SK-N-SH (cell line): ENCODE measurements around the gene RFK. TPM values are rescaled to one million over a fixed set of nuclear protein-coding genes. Genes with fewer than 3 reads are reported as not detected.

Experiments used
- CTCF ChIA-PET: fragments of 300-600, 350-600 bp; formaldehyde crosslinking; extraction: SDS; loops from one replicate; lab custom pipeline; 2021; lab: Yijun Ruan, JAX
- POLR2A ChIA-PET: fragments of 350-600 bp; sonication (Branson Sonifier 250); formaldehyde crosslinking; extraction: SDS; loops from one replicate; lab custom pipeline; 2020; ENCODE audit warnings: antibody characterized with exemption, inconsistent platforms; lab: Yijun Ruan, JAX
- DNase-seq: peaks from one replicate; pipeline ENCODE4 v3.0.0; 2012
- H2AFZ ChIP-seq: fragments of 200-600 bp; sonication (generic); 2 replicates; pipeline ENCODE4 v1.8.1; 2016; ENCODE audit warnings: antibody characterized with exemption, mild to moderate bottlenecking, low read depth
- H3F3A ChIP-seq: fragments of 200-600 bp; sonication (generic); replicated peaks from 2 replicates; pipeline ENCODE3; 2016; ENCODE audit warnings: antibody characterized with exemption, mild to moderate bottlenecking; ENCODE audit not compliant: insufficient read depth
- H3K27ac ChIP-seq, 2 experiments: fragments of 200-500 bp in 1 of 2; fragments of 200-600 bp in 1 of 2; sonication (Bioruptor generic) in 1 of 2; sonication (generic), shearing (Covaris generic) in 1 of 2; 2 replicates each; pipeline versions ENCODE4 v1.5.1 to v1.6.1; 2014 to 2016; ENCODE audit warnings: low read depth in 2 of 2, inconsistent platforms in 1 of 2, low read length in 1 of 2, mild to moderate bottlenecking in 1 of 2, mixed read lengths in 1 of 2
- H3K27me3 ChIP-seq: fragments of 200-600 bp; sonication (generic), shearing (Covaris generic); 2 replicates; pipeline ENCODE4 v1.6.1; 2016; ENCODE audit warnings: mixed run types; ENCODE audit not compliant: insufficient read depth
- H3K36me3 ChIP-seq, 2 experiments: fragments of 200-500 bp in 1 of 2; fragments of 200-600 bp in 1 of 2; sonication (Bioruptor generic) in 1 of 2; sonication (generic) in 1 of 2; replicated peaks in 1 of 2; 2 replicates each; pipeline versions ENCODE3 to v1.5.1; 2014 to 2016; ENCODE audit warnings: low read length in 1 of 2, mild to moderate bottlenecking in 1 of 2; ENCODE audit not compliant: insufficient read depth in 2 of 2, control insufficient read depth in 1 of 2
- H3K4me1 ChIP-seq, 2 experiments: fragments of 200-500 bp in 1 of 2; fragments of 200-600 bp in 1 of 2; sonication (Bioruptor generic) in 1 of 2; sonication (generic), shearing (Covaris generic) in 1 of 2; 2 replicates each; pipeline versions ENCODE4 v1.5.1 to v1.6.1; 2014 to 2016; ENCODE audit warnings: low read depth in 1 of 2, low read length in 1 of 2, mixed run types in 1 of 2; ENCODE audit not compliant: insufficient read depth in 2 of 2, control insufficient read depth in 1 of 2
- H3K4me2 ChIP-seq: fragments of 200-600 bp; sonication (generic), shearing (Covaris generic); 2 replicates; pipeline ENCODE4 v1.6.1; 2017; ENCODE audit warnings: mixed run types
- H3K4me3 ChIP-seq, 2 experiments: fragments of 200-500 bp in 1 of 2; fragments of 200-600 bp in 1 of 2; sonication (Bioruptor generic) in 1 of 2; sonication (generic), shearing (Covaris generic) in 1 of 2; 2 replicates each; pipeline versions ENCODE4 v1.5.1 to v1.8.1; 2014 to 2016; ENCODE audit warnings: low read depth in 2 of 2, inconsistent platforms in 1 of 2, low read length in 1 of 2, mild to moderate bottlenecking in 1 of 2, mixed read lengths in 1 of 2, moderate library complexity in 1 of 2
- H3K79me2 ChIP-seq: fragments of 200-600 bp; sonication (generic); 2 replicates; pipeline ENCODE4 v1.8.1; 2017; ENCODE audit warnings: mild to moderate bottlenecking; ENCODE audit not compliant: insufficient read depth
- H3K9ac ChIP-seq: fragments of 200-600 bp; sonication (generic); 2 replicates; pipeline ENCODE4 v1.6.1; 2017; ENCODE audit warnings: mixed run types
- H3K9me2 ChIP-seq: fragments of 200-600 bp; sonication (generic); 2 replicates; pipeline ENCODE4 v1.6.1; 2017; ENCODE audit warnings: mixed run types
- H3K9me3 ChIP-seq: fragments of 200-600 bp; sonication (generic); 2 replicates; pipeline ENCODE4 v1.6.1; 2017; ENCODE audit warnings: mixed run types, mild to moderate bottlenecking, moderate library complexity
- H4K20me1 ChIP-seq: fragments of 200-600 bp; sonication (generic); 2 replicates; pipeline ENCODE4 v1.6.1; 2017; ENCODE audit warnings: mild to moderate bottlenecking, mixed run types; ENCODE audit not compliant: insufficient read depth
- EZH2phosphoT487 ChIP-seq: fragments of 200-600 bp; sonication (generic); IDR thresholded peaks from 2 replicates; pipeline ENCODE4 v1.6.1; 2017; ENCODE audit warnings: low read depth, mixed run types, mild to moderate bottlenecking, antibody characterized with exemption, moderate library complexity, borderline replicate concordance
- FOSL2 ChIP-seq: IDR thresholded peaks from 2 replicates; pipeline ENCODE4 v1.4.0; 2012; ENCODE audit warnings: low read depth, mild to moderate bottlenecking, moderate library complexity, borderline replicate concordance
- FOXJ3 ChIP-seq: sonication (generic); formaldehyde crosslinking; IDR thresholded peaks from 2 replicates; pipeline ENCODE4 v1.5.1; 2020; ENCODE audit warnings: mild to moderate bottlenecking, missing genetic modification reagents
- GATA2 ChIP-seq: sonication (generic); formaldehyde crosslinking; IDR thresholded peaks from 2 replicates; pipeline ENCODE4 v1.5.0; 2020; ENCODE audit warnings: mild to moderate bottlenecking, missing genetic modification reagents
- NFIC ChIP-seq: IDR thresholded peaks from 2 replicates; pipeline ENCODE4 v1.4.0; 2012; ENCODE audit warnings: borderline replicate concordance
- RXRA ChIP-seq: IDR thresholded peaks from 2 replicates; pipeline ENCODE4 v1.4.0; 2012; ENCODE audit warnings: low read depth, mild to moderate bottlenecking, borderline replicate concordance
- SIN3A ChIP-seq: IDR thresholded peaks from 2 replicates; pipeline ENCODE4 v1.6.1; 2012; ENCODE audit warnings: low read depth, mild to moderate bottlenecking, low read length, moderate library complexity, borderline replicate concordance
- SMC3 ChIP-seq: IDR thresholded peaks from 2 replicates; pipeline ENCODE4 v1.6.1; 2012; ENCODE audit warnings: low read depth, low read length, improper control_type of control experiment
- TAF1 ChIP-seq: IDR thresholded peaks from 2 replicates; pipeline ENCODE4 v1.6.1; 2012; ENCODE audit warnings: low read depth, mild to moderate bottlenecking, low read length, moderate library complexity, borderline replicate concordance
- TCF12 ChIP-seq: IDR thresholded peaks from 2 replicates; pipeline ENCODE4 v1.4.0; 2012
- WGBS: methylation state at CpG from one replicate; pipeline ENCODE4 v1.1.6; 2017; ENCODE audit warnings: low lambda C conversion rate; 5-methylcytosine and 5-hydroxymethylcytosine counted together
- polyA plus RNA-seq, 3 experiments: library from polyadenylated mRNA; depleted of rRNA; stranded (reverse); fragments of >200 nt; gene quantifications; 2 replicates each; pipeline ENCODE4 v1.2.3, GENCODE V29; 2012
- TF ChIP-seq, protein P1 (sequence below): IDR thresholded peaks from 2 replicates; pipeline ENCODE4 v1.4.0; 2012; ENCODE audit warnings: low read depth, borderline replicate concordance
- TF ChIP-seq, protein P2 (sequence below): IDR thresholded peaks from 2 replicates; pipeline ENCODE4; 2012
- TF ChIP-seq, protein P3 (sequence below): IDR thresholded peaks from 2 replicates; pipeline ENCODE4 v1.6.1; 2012; ENCODE audit warnings: mild to moderate bottlenecking, low read depth, low read length, moderate library complexity
- TF ChIP-seq, protein P4 (sequence below): IDR thresholded peaks from 2 replicates; pipeline ENCODE4 v1.4.0; 2012; ENCODE audit warnings: low read depth

The RFK gene
- polyA plus RNA-seq, 1 of the 3 experiments (the other 2 are of a cell fraction) = 7.2 TPM

DNA sequence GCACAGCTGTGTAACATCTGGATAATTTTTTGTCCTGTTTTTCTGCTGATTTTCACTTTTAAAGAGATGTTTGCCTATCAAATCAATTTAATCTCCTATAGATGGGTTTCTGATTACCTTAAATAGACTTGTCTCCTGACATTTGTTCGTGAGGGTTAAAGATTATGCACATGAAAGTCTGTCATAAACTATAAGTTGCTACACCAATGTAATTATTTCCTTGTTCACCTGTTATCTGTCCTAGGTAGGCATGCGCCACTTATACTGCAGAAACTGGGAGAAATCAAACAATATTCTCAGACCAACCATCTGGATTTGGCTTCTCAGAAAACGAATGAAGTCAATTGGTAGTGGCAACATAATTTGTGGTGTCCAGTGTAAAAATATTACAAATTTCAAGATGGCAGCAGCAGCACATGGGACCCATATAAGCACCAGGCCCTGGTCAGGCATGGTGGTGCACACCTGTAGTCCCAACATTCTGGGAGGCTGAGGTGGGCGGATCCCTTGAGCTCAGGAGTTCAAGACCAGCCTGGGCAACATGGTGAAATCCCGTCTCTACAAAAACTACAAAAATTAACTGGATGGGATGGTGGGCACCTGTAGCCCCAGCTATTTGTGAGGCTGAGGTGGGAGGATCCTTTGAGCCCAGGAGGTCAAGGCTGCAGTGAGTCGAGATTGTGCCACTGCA, 20.3 kb downstream of the RFK start:
- ChIA-PET CTCF (no interaction called here), POLR2A (no interaction called here)

DNA sequence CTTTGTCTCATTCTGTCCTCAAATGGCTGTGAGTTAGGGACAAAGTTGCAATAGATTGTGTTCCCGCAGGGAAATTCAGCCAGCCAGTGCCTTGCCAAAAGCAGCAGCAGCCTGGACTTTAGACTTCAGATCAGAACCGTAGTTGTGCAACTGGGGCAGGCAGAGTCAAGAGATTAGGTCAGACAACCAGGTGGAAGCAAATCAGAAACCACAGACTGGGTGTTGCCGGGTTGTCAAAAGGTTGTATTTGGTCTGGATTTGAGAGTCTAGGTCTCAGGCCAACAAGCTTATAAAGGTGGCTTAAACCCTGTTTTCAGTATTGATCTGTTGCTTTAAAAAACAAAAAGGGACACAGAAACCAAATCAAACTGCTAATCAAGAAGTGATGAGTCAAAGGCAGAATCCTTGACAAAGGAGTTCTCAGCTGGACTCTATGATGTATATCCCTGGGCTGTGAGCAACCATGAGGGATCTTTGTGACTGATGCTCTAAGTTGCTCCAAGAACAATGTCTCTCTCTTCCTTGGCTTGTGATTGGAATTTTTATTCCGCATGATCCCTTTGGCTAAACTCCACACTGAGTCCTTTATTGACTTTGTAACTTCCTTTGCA, 20.9 kb downstream of the RFK start:
- H3K9me3 ChIP-seq = no peaks in the 10 kb centered on the region
- H3K27ac ChIP-seq = no peak overlapping the region
- WGBS = 52% methylated on average over 4 of the region's 4 CpGs
- no peaks in the 10 kb centered on the region for H3K9me2 ChIP-seq
- TF ChIP-seq EZH2phosphoT487 (no peak), TCF12 (no peak), SIN3A (no peak), RXRA (no peak)
- TF ChIP-seq, all 33 proteins: peak for 0
- Histone ChIP-seq H4K20me1 (no peaks in the 10 kb centered on the region), H3K79me2 (no peaks in the 10 kb centered on the region), H3K4me2 (no peak overlapping the region), H3F3A (no peaks in the 10 kb centered on the region), H3K4me1 (peaks cover 5 to 6% of the 10 kb centered on the region in 2 experiments; a peak in 1 of 4 replicates), H3K27me3 (no peaks in the 10 kb centered on the region), H3K9ac (no peak overlapping the region), H3K4me3 (no peak overlapping the region), H3K36me3 (no peaks in the 10 kb centered on the region), H2AFZ (no peak overlapping the region)
- ChIA-PET CTCF (no interaction called here), POLR2A (no interaction called here)
- no peak for DNase-seq

More for the DNA sequence above, 20.3 kb downstream of the RFK start:
- Histone ChIP-seq H3K4me2 (no peak overlapping the region), H3F3A (no peaks in the 10 kb centered on the region), H3K27me3 (no peaks in the 10 kb centered on the region), H3K4me3 (no peak overlapping the region), H2AFZ (no peak overlapping the region), H3K36me3 (no peaks in the 10 kb centered on the region), H3K79me2 (no peaks in the 10 kb centered on the region), H3K9ac (no peak overlapping the region), H4K20me1 (no peaks in the 10 kb centered on the region), H3K4me1 (peaks cover 5 to 6% of the 10 kb centered on the region in 2 experiments; a peak in 1 of 4 replicates), H3K27ac (no peak overlapping the region), H3K9me3 (no peaks in the 10 kb centered on the region), H3K9me2 (no peaks in the 10 kb centered on the region)
- DNase-seq = no peak
- 35% methylated on average over 6 of the region's 6 CpGs for WGBS
- TF ChIP-seq TAF1 (no peak), EZH2phosphoT487 (no peak), FOSL2 (no peak), GATA2 (no peak), FOXJ3 (CRISPR knock-in tag) (no peak)
- TF ChIP-seq, protein P1, sequence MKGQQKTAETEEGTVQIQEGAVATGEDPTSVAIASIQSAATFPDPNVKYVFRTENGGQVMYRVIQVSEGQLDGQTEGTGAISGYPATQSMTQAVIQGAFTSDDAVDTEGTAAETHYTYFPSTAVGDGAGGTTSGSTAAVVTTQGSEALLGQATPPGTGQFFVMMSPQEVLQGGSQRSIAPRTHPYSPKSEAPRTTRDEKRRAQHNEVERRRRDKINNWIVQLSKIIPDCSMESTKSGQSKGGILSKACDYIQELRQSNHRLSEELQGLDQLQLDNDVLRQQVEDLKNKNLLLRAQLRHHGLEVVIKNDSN = no peak

DNA sequence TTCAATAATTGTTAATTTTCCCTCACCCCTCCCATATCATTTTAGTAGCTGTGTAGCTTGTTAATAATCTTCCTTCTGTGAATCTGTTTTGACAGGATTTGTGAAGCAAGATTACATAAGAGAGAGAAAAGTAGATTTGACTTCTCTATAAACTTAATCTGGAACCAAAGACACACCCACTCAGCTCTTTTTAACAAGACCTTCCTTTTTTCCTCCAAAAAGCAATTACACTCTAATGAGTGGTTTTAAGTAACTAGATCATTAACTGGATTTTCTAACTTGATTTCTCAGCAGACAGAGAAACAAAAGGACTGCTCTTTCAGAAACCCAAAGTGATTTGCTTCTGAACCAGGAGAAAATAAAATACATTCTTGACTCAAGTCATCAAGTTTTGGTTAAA, 21.9 kb downstream of the RFK start:
- H2AFZ ChIP-seq = no peak overlapping the region
- H3K9me2 ChIP-seq = no peaks in the 10 kb centered on the region
- POLR2A ChIA-PET = no interaction called here
- no peak overlapping the region for H3K27ac ChIP-seq
- H3K9ac ChIP-seq = no peak overlapping the region
- peaks cover 4 to 5% of the 10 kb centered on the region in 2 experiments; a peak in 1 of 4 replicates for H3K4me1 ChIP-seq
- H3K4me3 ChIP-seq = no peak overlapping the region
- H3K27me3 ChIP-seq = no peaks in the 10 kb centered on the region
- no peaks in the 10 kb centered on the region for H4K20me1 ChIP-seq
- no peak overlapping the region for H3K4me2 ChIP-seq
- H3K79me2 ChIP-seq = no peaks in the 10 kb centered on the region
- no peaks in the 10 kb centered on the region for H3F3A ChIP-seq
- no peak for TF ChIP-seq NFIC
- no peak for TF ChIP-seq SMC3
- TF ChIP-seq TAF1 = no peak
- no peak for TF ChIP-seq GATA2
- TF ChIP-seq, protein P2, sequence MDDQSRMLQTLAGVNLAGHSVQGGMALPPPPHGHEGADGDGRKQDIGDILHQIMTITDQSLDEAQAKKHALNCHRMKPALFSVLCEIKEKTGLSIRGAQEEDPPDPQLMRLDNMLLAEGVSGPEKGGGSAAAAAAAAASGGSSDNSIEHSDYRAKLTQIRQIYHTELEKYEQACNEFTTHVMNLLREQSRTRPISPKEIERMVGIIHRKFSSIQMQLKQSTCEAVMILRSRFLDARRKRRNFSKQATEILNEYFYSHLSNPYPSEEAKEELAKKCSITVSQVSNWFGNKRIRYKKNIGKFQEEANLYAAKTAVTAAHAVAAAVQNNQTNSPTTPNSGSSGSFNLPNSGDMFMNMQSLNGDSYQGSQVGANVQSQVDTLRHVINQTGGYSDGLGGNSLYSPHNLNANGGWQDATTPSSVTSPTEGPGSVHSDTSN = no peak
- TF ChIP-seq, protein P3, sequence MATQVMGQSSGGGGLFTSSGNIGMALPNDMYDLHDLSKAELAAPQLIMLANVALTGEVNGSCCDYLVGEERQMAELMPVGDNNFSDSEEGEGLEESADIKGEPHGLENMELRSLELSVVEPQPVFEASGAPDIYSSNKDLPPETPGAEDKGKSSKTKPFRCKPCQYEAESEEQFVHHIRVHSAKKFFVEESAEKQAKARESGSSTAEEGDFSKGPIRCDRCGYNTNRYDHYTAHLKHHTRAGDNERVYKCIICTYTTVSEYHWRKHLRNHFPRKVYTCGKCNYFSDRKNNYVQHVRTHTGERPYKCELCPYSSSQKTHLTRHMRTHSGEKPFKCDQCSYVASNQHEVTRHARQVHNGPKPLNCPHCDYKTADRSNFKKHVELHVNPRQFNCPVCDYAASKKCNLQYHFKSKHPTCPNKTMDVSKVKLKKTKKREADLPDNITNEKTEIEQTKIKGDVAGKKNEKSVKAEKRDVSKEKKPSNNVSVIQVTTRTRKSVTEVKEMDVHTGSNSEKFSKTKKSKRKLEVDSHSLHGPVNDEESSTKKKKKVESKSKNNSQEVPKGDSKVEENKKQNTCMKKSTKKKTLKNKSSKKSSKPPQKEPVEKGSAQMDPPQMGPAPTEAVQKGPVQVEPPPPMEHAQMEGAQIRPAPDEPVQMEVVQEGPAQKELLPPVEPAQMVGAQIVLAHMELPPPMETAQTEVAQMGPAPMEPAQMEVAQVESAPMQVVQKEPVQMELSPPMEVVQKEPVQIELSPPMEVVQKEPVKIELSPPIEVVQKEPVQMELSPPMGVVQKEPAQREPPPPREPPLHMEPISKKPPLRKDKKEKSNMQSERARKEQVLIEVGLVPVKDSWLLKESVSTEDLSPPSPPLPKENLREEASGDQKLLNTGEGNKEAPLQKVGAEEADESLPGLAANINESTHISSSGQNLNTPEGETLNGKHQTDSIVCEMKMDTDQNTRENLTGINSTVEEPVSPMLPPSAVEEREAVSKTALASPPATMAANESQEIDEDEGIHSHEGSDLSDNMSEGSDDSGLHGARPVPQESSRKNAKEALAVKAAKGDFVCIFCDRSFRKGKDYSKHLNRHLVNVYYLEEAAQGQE = no peak
- TF ChIP-seq, protein P4, sequence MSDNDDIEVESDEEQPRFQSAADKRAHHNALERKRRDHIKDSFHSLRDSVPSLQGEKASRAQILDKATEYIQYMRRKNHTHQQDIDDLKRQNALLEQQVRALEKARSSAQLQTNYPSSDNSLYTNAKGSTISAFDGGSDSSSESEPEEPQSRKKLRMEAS = no peak
- TF ChIP-seq, all 33 proteins: peak for 0
- no peak for DNase-seq
- CTCF ChIA-PET = no interaction called here
- no peaks in the 10 kb centered on the region for H3K9me3 ChIP-seq
- H3K36me3 ChIP-seq = no peaks in the 10 kb centered on the region
